Inflammatory macrophage treated with lipopolysaccharide for 4 hours (primary cell): ENCODE measurements around the gene MLYCD.

Source experiments
- DNase-seq: peaks from one replicate; pipeline ENCODE4 v3.0.0-alpha.2; 2020

MLYCD gene

DNA sequence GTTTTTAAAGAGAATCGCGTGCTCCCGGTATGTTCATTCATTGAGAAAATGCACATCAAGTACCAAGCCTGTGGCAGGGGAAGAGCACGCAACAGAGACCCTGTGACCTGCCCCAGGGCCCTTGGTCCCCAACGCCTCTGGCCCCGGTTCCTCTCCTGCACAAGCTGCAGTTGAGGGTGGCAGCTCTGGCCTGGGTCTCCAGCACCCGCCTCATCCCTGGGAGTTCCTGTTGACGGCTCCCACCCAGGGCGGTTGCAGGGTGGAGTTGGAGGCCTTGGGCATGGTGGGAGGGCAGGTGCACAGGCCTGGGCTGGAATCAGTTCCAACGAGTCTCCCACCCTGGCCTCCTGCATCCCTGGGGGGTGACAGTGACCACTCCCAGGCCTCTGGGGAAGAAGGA lies 74.2 kb downstream of the MLYCD start:
- DNase-seq: no peak

DNA sequence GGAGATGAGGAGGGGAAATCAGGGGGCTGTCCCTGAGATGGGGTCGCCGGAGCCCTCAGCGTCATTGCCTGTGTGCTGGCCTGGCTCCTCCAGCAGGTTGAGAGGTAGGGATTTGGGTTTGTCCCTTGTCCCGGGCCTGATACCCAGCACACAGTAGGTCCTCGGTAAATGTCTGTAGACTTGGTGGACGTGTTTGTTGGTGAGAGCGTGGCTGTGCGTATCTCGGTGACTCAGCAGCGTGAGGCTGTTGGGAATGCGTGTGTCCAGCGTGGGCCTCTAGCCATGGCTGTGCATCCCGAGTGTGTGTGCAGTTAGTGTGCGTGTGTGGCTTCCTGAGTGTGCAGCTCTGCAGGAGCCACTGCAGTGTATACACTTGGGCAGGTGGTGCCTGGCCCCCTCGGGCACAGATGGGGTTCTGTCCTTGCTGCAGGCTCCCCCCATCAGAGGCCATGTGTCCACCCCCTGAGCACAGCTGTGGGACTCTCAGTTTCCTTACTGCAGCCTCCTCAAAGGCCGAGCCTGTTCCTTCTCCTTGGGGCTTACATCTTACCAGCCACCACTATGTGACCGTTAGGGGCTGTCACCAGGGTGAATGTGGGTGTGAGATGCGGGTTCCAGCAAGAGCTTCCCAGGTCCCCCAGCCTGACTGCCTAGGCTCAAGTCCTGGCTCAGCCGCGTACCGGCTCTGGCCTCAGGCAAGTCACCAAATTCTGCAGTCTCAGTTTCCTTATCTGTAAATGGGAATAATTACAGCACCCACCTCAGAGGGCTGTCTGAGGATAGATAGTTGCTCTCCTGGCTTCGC lies 74.9 kb downstream of the MLYCD start:
- DNase-seq: no peak

- DNase-seq: no peak
These were observed 75.6 kb downstream of the MLYCD start for GRCh38 chr16:83974475-83974874.

GRCh38 chr16:83975590-83976260 lies 76.8 kb downstream of the MLYCD start:
- no peak for DNase-seq
